SU-DHL-6 (cell line): Measurements from ENCODE around the gene DHPS.
"Not testable (repeated sequence)": the region's sequence is repeated elsewhere in the genome, so short reads cannot be mapped to it uniquely, and the experiment has no call there.

Source experiments
- H2AFZ ChIP-seq: fragments of 200-600 bp; sonication (generic); 2 replicates; pipeline ENCODE4 v1.6.1; 2014; ENCODE audit warnings: low read depth, mild to moderate bottlenecking, moderate library complexity, mixed read lengths, antibody characterized with exemption, low read length; ENCODE audit not compliant: severe bottlenecking
- H3F3A ChIP-seq: fragments of 200-600 bp; shearing (Covaris generic); 2 replicates; pipeline ENCODE4 v1.6.0; 2016; ENCODE audit warnings: antibody characterized with exemption, mild to moderate bottlenecking; ENCODE audit not compliant: insufficient read depth
- H3K27ac ChIP-seq: fragments of 200-600 bp; sonication (generic); 2 replicates; pipeline ENCODE4 v1.5.1; 2016; ENCODE audit warnings: low read depth, mild to moderate bottlenecking, low read length, moderate library complexity, mixed read lengths
- H3K27me3 ChIP-seq: fragments of 200-600 bp; sonication (generic), shearing (Covaris generic); 2 replicates; pipeline ENCODE4 v1.6.0; 2014; ENCODE audit warnings: mild to moderate bottlenecking, low read length
- H3K36me3 ChIP-seq: fragments of 200-600 bp; sonication (generic); 2 replicates; pipeline ENCODE4 v1.6.1; 2014; ENCODE audit warnings: mild to moderate bottlenecking, low read length, mixed read lengths
- H3K4me2 ChIP-seq: fragments of 300-600, 200-600 bp; shearing (Covaris generic), sonication (generic); 2 replicates; pipeline ENCODE4 v1.6.0; 2014; ENCODE audit warnings: low read length, low read depth, mild to moderate bottlenecking; ENCODE audit not compliant: poor library complexity, severe bottlenecking
- H3K4me3 ChIP-seq: fragments of 200-600 bp; sonication (generic); 2 replicates; pipeline ENCODE4 v1.5.1; 2014; ENCODE audit warnings: antibody characterized with exemption, low read length, mild to moderate bottlenecking, mixed read lengths; ENCODE audit not compliant: insufficient read depth, poor library complexity, severe bottlenecking
- H3K79me2 ChIP-seq: fragments of 200-600 bp; sonication (generic); 2 replicates; pipeline ENCODE4 v1.6.1; 2014; ENCODE audit warnings: mild to moderate bottlenecking, low read length, moderate library complexity; ENCODE audit not compliant: insufficient read depth
- H3K9ac ChIP-seq: fragments of 200-600 bp; sonication (generic); 2 replicates; pipeline ENCODE4 v1.7.0; 2014; ENCODE audit warnings: mild to moderate bottlenecking, low read length
- H3K9me2 ChIP-seq: fragments of 200-600 bp; sonication (generic); replicated peaks from 2 replicates; pipeline ENCODE4 v1.6.1; 2014; ENCODE audit warnings: low read length; ENCODE audit not compliant: insufficient read depth
- H3K9me3 ChIP-seq: fragments of 200-600 bp; sonication (generic); 2 replicates; pipeline ENCODE4 v1.6.1; 2014; ENCODE audit warnings: low read length, mixed read lengths; ENCODE audit not compliant: insufficient read depth
- H4K20me1 ChIP-seq: fragments of 200-600 bp; sonication (generic); 2 replicates; pipeline ENCODE4 v1.6.1; 2014; ENCODE audit warnings: low read depth, mild to moderate bottlenecking, antibody characterized with exemption, low read length, moderate library complexity, mixed read lengths
- CTCF ChIP-seq: fragments of 200-600 bp; sonication (generic); IDR thresholded peaks from one replicate; pipeline ENCODE4 v1.5.1; 2017; ENCODE audit warnings: antibody characterized with exemption, mild to moderate bottlenecking, low read length, moderate library complexity; ENCODE audit not compliant: insufficient read depth, poor library complexity, severe bottlenecking
- EZH2phosphoT487 ChIP-seq: fragments of 200-600 bp; sonication (generic), shearing (Covaris generic); conservative IDR thresholded peaks from 2 replicates; pipeline ENCODE4 v1.6.1; 2018; ENCODE audit warnings: mild to moderate bottlenecking, antibody characterized with exemption, low read length, moderate library complexity, mixed read lengths

Gene DHPS

GRCh38 chr19:12727745-12728433 lies 46.2 kb upstream of the DHPS start:
- H3K4me3 ChIP-seq: no peak overlapping the region
- H3K9me3 ChIP-seq: no peaks in the 10 kb centered on the region
- no peaks in the 10 kb centered on the region for H3K9me2 ChIP-seq
- peaks cover 40% of the 10 kb centered on the region for H3K79me2 ChIP-seq
- no peak overlapping the region for H3K9ac ChIP-seq
- TF ChIP-seq EZH2phosphoT487 (no peak), CTCF (no peak)
- no peak overlapping the region for H3K4me2 ChIP-seq
- H3F3A ChIP-seq: peaks cover 13% of the 10 kb centered on the region
- H3K36me3 ChIP-seq: peaks cover 7% of the 10 kb centered on the region; the same call in 1 of the 2 replicates
- H3K27me3 ChIP-seq: no peaks in the 10 kb centered on the region
- no peak overlapping the region for H3K27ac ChIP-seq
- peaks cover 8% of the 10 kb centered on the region; the same call in 1 of the 2 replicates for H4K20me1 ChIP-seq
- H2AFZ ChIP-seq: no peak overlapping the region

GRCh38 chr19:12726988-12727316 lies 45.3 kb upstream of the DHPS start:
- Histone ChIP-seq H3K9me2 (no peaks in the 10 kb centered on the region), H3K27me3 (no peaks in the 10 kb centered on the region), H3K9ac (no peak overlapping the region), H3K9me3 (no peaks in the 10 kb centered on the region), H2AFZ (no peak overlapping the region), H4K20me1 (no peaks in the 10 kb centered on the region; the same call in 1 of the 2 replicates), H3K36me3 (peaks cover 7% of the 10 kb centered on the region; the same call in 1 of the 2 replicates), H3K4me2 (no peak overlapping the region), H3K79me2 (peaks cover 39% of the 10 kb centered on the region), H3K27ac (0 out of 2 replicates have a peak overlapping the region, but pooled peaks have one; percentile 32), H3K4me3 (no peak overlapping the region), H3F3A (peaks cover 13% of the 10 kb centered on the region)
- TF ChIP-seq EZH2phosphoT487 (no peak), CTCF (no peak)

GRCh38 chr19:12725612-12726011 lies 43.9 kb upstream of the DHPS start:
- H3K36me3 ChIP-seq, H4K20me1 ChIP-seq, H3K9ac ChIP-seq, H2AFZ ChIP-seq, H3K9me3 ChIP-seq, H3K9me2 ChIP-seq, H3K4me3 ChIP-seq, H3K4me2 ChIP-seq, H3K27ac ChIP-seq, H3K27me3 ChIP-seq: not testable (repeated sequence)
- peaks cover 39% of the 10 kb centered on the region for H3K79me2 ChIP-seq
- H3F3A ChIP-seq: peaks cover 12% of the 10 kb centered on the region

- peaks cover 49% of the 10 kb centered on the region for H3K79me2 ChIP-seq
- H3K4me3 ChIP-seq: peak within 1 kb of the TSS; percentile 79
- H3K4me2 ChIP-seq: peak within 1 kb of the TSS; percentile 87
- TF ChIP-seq EZH2phosphoT487 (no peak), CTCF (no peak)
- no peaks in the 10 kb centered on the region for H3K9me3 ChIP-seq
- peak within 1 kb of the TSS; percentile 74 for H3K27ac ChIP-seq
- H3K27me3 ChIP-seq: no peaks in the 10 kb centered on the region
- H3F3A ChIP-seq: peaks cover 9% of the 10 kb centered on the region
- no peaks in the 10 kb centered on the region for H3K9me2 ChIP-seq
- peaks cover 4% of the 10 kb centered on the region; the same call in 1 of the 2 replicates for H3K36me3 ChIP-seq
- peak within 1 kb of the TSS; percentile 87 for H3K9ac ChIP-seq
- H2AFZ ChIP-seq: peak within 1 kb of the TSS; percentile 42
- H4K20me1 ChIP-seq: peaks cover 4% of the 10 kb centered on the region; the same call in 1 of the 2 replicates
These were observed 42.2 kb upstream of the DHPS start, which contains the start of gene TNPO2 for GRCh38 chr19:12723641-12724426. TNPO2 (minus strand) TSS chr19:12723932; CDS start chr19:12720977, 2,955 bp downstream.
